IPS-18c (cell line): ENCODE results near the gene KIF4A.
"Not testable (repeated sequence)": the region's sequence is repeated elsewhere in the genome, so short reads cannot be mapped to it uniquely, and the experiment has no call there.

ENCODE experiments used
- H3K4me3 ChIP-seq: 2 replicates; pipeline ENCODE4 v1.7.0; 2013; ENCODE audit warnings: low read depth, mild to moderate bottlenecking, low read length, moderate library complexity; ENCODE audit not compliant: insufficient read depth
- H3K9me3 ChIP-seq: one replicate; pipeline ENCODE4 v1.6.1; 2013; ENCODE audit warnings: mild to moderate bottlenecking, low read length, moderate library complexity; ENCODE audit not compliant: control insufficient read depth, insufficient read depth

The KIF4A gene

DNA sequence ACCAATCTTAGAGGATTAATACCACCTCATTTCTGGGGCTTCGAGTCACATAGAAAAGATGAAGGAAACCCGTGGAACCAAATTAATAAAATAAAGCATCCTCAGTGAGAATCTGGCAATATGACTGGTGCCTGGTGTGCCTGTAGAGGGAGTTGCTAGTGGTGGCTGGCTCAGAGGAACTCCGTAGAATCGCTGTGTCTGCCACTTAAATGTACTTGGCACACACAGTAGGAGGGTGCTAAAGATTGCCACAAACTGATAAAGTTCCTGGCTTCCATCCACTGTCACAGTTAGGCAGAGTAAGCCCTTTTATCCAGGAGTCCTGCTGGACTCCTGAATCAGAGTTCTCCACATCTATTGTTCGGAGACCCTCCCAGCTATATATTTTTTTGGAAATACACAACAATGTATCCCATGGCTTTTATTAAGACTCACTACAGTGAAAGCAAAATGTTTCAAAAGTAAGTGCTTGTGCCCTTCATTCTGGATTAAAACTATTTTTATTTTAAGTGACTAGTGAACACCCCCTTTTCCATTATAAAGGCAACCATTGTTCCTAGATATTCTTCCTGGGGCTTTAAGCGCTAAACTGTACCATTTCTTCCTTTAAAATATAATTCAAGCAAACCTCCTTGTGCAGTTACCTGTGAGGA is 56.6 kb downstream of the KIF4A start:
- H3K4me3 ChIP-seq, result no peak overlapping the region
- peaks cover 8% of the 10 kb centered on the region for H3K9me3 ChIP-seq

DNA sequence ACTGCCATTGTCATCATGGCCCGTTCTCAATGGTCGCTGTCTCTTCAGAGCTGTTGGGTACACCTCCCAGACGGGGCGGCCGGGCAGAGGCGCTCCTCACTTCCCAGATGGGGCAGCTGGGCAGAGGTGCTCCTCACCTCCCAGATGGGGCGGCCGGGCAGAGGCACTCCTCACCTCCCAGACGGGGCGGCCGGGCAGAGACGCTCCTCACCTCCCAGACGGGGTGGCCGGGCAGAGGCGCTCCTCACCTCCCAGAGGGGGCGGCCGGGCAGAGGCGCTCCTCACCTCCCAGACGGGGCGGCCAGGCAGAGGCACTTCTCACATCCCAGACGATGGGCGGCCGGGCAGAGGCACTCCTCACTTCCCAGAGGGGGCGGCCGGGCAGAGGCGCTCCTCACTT is 58.9 kb downstream of the KIF4A start:
- H3K9me3 ChIP-seq, H3K4me3 ChIP-seq: not testable (repeated sequence)

DNA sequence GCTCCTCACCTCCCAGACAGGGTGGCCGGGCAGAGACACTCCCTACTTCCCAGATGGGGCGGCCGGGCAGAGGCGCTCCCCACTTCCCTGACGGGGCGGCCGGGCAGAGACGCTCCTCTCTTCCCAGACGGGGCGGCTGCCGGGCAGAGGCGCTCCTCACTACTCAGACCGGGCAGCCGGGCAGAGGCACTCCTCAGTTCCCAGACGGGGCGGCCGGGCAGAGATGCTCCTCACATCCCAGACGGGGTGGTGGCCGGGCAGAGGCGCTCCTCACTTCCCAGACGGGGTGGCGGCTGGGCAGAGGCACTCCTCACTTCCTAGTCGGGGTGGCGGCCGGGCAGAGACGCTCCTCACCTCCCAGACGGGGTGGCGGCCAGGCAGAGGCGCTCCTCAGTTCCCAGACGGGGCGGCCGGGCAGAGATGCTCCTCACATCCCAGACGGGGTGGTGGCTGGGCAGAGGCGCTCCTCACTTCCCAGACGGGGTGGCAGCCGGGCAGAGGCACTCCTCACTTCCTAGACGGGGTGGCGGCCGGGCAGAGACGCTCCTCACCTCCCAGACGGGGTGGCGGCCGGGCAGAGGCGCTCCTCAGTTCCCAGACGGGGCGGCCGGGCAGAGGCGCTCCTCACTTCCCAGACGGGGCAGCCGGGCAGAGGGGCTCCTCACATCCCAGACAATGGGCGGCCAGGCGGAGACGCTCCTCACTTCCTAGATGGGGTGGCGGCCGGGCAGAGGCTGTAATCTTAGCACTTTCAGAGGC is 59.6 kb downstream of the KIF4A start:
- H3K9me3 ChIP-seq, H3K4me3 ChIP-seq: not testable (repeated sequence)

DNA sequence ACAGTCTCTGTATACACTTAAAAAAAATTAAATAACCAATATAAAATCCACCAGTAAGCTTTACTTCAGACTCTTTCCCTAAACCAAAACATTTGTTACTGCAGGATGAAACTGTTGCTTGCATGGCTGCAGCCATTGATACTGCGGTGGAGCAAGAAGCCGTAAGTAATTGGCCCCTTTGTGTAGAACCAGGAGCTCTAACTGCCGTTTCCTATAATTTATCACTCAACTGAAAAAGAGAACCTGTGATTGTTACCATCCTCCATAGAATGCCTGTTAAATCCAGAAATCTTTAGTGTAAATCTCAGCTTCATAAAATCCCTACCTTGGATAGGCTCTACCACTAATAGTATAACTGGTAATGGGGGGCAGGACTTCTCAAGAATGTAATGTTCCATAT is 62.6 kb downstream of the KIF4A start:
- no peak overlapping the region for H3K4me3 ChIP-seq
- H3K9me3 ChIP-seq, result peaks cover 5% of the 10 kb centered on the region

DNA sequence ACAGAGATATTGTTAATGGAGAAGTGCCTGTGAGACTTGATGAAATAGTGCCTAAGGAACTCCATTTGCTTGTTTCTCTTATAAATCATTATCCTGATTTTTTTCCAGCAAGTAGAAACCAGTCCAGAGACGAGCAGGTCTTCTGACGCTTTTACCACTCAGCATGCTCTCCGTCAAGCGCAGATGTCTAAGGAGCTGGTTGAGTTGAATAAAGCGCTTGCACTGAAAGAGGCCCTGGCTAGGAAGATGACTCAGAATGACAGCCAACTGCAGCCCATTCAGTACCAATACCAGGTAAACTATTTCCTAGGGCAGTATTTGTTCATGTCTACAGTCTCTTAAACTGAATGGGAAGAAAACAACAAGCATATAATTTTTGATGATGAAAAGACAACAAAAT is 63.6 kb downstream of the KIF4A start:
- Histone ChIP-seq H3K9me3 (peaks cover 4% of the 10 kb centered on the region), H3K4me3 (no peak overlapping the region)

DNA sequence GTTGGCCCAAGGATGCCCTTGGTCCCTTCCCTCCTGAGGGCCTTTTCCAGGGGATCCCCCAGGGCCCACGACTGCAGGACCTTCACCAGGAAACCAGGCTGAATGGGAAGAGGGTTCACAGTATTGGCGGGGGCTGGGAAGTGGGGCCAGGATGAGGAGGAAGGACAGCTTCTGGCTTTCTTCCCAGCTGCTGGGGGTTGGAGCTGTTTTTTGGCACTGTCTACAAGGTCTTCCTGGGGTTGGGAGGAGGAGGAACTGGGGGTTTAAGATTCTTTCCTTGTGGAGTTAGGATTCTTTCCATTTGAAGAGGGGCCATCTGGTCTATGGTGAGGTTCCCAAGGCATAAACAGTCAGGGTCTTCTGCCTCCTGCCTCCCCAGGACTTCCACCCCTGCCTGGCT is 64.8 kb downstream of the KIF4A start:
- Histone ChIP-seq H3K4me3 (no peak overlapping the region), H3K9me3 (peaks cover 6% of the 10 kb centered on the region)

DNA sequence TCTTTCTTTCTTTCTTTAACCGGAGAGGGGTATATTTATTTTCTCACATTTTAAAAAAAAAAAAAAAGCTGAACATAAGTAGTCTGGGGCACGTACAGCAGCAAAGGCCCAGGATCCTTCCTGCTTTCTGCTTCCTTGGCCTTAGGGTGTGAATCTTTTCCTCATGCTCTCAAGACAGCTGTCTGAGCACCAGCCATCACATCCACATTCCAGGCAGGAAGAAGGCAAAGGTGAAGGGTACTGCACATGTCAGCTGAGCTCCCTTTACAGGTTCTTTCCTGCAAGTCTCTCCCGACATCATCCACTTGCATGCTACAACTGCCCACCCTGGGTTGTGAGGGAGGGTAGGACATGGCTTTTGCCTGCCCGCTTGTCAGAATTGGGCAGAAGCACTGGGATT is 69.6 kb downstream of the KIF4A start:
- Histone ChIP-seq H3K9me3 (peaks cover 6% of the 10 kb centered on the region), H3K4me3 (no peak overlapping the region)

DNA sequence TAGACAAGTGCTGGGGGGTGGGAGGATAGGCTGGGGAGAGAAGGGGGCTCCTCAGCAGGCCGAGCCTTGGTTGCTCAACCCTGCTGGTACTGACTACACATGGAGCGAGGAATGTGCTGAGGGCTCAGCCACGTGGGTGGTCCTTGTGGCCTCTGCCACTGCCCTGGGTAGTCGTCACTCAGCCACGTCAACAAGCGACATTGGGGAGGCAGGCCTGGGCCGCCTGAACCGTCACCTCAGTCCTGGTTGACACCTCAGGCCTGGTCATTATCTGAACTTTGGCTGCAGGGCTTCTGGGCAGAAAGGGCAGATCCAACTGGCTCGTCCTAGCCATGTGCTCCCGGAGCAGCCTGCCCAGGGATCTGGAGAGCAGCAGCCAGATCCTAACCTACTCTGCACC is 70.5 kb downstream of the KIF4A start:
- H3K9me3 ChIP-seq, result peaks cover 6% of the 10 kb centered on the region
- H3K4me3 ChIP-seq, result no peak overlapping the region

DNA sequence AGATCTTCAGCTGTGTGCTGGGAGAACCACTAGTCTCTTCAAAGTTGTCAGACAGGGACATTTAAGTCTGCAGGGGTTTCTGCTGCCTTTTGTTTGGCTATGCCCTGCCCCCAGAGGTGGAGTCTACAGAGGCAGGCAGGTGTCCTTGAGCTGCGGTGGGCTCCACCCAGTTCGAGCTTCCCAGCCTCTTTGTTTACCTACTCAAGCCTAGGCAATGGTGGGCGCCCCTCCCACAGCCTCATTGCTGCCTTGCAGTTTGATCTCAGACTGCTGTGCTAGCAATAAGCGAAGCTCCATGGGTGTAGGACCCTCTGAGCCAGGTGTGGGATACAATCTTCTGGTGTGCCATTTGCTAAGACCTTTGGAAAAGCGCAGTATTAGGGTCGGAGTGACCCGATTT is 78.8 kb downstream of the KIF4A start:
- H3K9me3 ChIP-seq, H3K4me3 ChIP-seq: not testable (repeated sequence)

DNA sequence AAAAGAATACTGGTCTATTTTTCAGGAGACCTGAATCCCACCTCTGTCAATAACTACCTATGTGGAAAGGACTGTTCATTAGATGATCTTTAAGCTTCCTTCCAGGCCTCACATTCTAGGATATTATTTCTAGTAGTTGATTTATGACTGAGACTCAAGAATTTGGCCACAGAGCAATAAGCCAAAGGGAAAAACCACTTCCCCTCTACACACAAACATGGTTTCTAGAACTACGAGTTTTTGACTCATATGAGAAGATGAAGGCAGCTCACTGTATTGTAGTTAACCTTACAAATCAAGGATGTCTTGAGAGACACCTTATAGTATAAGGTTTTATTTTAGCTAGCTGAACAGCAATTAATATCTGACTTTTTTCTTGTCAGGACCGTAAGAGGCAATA is 96.3 kb downstream of the KIF4A start:
- Histone ChIP-seq H3K4me3 (no peak overlapping the region), H3K9me3 (no peaks in the 10 kb centered on the region)

DNA sequence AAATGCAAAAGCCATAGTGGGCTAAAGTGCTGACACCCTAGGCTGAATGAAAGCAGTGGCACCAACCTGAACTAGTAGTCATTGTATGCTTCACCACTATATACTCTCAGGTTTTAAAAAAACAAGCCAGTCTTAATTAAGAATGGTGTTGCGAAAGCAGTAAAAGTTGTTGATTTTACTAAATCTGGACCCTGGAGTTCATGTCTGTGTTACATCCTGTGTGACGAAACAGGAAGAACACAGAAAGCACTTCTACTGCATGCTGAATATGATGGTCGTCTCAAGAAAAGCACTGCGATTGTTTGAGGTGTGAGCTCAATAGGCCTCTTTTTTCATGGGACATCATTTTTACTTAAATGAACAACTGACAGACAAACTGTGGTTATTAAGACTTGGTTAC is 109.0 kb downstream of the KIF4A start:
- Histone ChIP-seq H3K9me3 (peaks cover 3% of the 10 kb centered on the region), H3K4me3 (no peak overlapping the region)

DNA sequence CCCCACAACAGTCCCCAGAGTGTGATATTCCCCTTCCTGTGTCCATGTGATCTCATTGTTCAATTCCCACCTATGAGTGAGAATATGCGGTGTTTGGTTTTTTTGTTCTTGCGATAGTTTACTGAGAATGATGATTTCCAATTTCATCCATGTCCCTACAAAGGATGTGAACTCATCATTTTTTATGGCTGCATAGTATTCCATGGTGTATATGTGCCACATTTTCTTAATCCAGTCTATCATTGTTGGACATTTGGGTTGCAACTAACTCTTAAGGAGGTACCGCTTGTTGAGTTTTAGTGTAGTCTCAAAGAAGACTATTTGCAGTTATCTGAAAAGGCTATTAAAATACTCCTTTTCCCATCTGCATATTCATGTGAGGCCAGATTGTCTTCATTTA is 110.3 kb downstream of the KIF4A start:
- H3K4me3 ChIP-seq, H3K9me3 ChIP-seq: not testable (repeated sequence)

DNA sequence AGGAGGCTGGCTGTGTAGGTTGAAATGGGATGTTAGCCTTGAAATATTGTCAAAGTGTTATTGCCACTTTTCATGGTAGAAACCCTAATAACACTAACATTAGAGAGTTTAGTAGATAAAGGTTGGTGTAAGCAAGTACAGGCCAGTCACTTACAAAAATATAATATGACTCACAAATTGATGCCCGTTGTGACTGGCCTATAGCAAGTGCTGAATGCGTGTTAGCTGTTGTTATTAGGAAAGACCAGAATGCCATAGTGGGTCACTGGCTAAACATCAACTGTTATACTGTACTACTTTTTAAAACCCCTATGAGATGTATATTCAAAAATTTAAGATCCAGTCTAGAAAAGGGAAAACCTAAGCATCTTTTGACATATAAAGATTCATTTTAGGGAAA is 112.8 kb downstream of the KIF4A start:
- Histone ChIP-seq H3K4me3 (no peak overlapping the region), H3K9me3 (no peaks in the 10 kb centered on the region)

DNA sequence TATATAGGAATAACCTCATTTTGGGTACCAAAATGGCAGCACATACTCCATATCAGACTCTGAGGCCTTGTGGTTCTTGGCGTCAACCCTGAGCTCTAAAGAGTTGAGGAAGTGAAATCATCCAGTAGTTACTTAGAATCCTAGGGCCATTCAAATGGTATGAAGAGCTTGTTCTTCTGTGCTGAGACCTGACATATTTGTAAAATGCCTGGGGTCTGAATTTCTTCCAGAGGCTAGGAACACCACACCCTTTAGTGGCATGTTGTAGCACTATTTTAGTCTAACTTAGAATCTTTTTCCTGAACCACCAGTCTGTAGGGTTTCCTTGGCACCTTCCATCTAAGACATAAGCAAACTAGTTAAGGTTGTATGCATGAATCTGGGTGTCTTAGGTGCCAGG is 115.1 kb downstream of the KIF4A start:
- Histone ChIP-seq H3K4me3 (no peak overlapping the region), H3K9me3 (no peaks in the 10 kb centered on the region)

DNA sequence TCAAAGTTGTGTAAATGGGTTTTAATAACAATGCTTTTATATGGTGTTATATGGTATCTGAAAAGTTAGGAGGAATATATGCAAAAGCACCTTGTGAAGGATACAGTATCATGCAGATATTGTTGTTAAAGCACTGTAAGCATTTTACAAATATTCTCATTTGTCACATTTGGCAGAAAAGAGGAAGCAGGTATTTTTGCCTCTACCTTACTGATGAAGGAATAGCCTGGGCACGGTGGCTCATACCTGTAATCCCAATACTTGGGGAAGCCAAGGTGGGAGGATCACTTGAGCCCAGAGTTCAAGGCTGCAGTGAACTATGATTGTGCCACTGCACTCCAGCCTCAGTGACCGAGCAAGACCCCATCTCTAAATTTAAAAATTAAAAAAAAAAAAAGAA is 121.0 kb downstream of the KIF4A start:
- peaks cover 5% of the 10 kb centered on the region for H3K9me3 ChIP-seq
- H3K4me3 ChIP-seq, result no peak overlapping the region

DNA sequence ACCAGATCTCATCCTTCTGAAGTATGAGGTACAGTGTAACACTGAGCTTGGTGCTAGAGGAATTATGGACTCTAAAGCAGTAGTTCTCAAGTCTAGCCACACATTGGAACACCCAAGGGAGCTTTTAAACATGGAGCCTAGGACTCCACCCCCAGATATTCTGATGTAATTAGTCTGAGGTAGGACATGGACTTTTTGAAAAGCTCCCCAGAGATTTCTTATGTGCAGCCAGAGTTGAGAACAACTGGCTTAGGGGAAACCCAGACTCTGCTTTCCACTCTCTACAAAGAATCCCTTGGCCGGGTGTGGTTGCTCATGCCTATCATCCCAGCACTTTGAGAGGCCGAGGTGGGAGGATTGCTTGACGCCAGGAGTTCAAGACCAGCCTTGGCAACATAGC is 121.6 kb downstream of the KIF4A start:
- peaks cover 5% of the 10 kb centered on the region for H3K9me3 ChIP-seq
- no peak overlapping the region for H3K4me3 ChIP-seq

DNA sequence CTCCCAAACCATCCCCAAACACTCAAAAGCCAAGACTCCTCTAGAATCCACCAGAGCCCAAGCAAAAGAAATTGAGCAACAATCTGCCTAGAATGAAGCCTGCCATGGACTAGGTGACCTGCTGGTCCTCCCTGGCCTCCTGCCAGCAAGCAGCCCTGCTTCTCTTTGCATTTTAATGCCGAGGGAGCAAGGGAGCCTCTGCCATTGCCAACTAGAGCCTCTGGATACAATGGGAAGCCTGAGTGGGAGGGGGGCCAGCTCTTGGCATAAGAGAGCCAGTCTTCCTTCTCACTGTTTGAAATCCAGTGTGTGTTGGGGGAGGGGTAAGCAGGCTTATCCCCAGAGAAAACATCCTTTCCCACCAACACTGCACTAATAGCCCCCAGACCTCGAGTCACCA is 131.7 kb downstream of the KIF4A start:
- no peak overlapping the region for H3K4me3 ChIP-seq
- H3K9me3 ChIP-seq, result peaks cover 9% of the 10 kb centered on the region

DNA sequence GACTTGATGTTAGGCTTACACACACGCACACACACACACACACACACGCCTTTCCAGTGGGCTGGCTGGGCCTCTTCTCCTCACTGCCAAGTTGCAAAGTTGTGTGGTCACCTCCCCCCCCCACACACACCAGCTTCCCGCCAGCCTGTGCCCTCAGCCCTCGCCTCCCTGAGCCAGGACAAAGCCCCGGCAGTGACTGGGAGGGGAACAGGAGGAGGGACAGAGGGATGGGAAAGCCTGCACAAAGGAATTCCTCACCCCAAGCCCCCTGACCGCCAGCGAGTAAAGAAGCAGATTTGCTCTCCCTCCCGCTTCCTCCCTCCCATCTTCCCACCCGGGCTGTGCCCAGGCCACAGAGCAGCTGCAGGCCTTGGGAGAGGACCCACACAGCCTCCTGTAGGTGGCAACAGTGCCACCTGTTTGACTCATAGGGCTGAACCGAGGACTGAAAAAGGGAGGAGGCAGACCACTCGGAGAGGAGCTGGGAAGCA is 133.0 kb downstream of the KIF4A start, which contains the start of gene GDPD2:
Gene GDPD2 (plus strand): TSS at position 464 of the 491 bp plus-strand sequence. CDS start 1,671 bp downstream, outside the sequence.
- Histone ChIP-seq H3K4me3 (peak within 1 kb of the TSS; percentile 57), H3K9me3 (peaks cover 9% of the 10 kb centered on the region)
